Adipocyte (in vitro differentiated cells): ENCODE results near the gene P2RX6.
"Not testable (repeated sequence)": the region's sequence is repeated elsewhere in the genome, so short reads cannot be mapped to it uniquely, and the experiment has no call there.

Source experiments
- DNase-seq: peaks from one replicate; pipeline ENCODE4 v3.0.0-alpha.2; 2015; ENCODE audit warnings: low read depth
- H3K27me3 ChIP-seq: replicated peaks from 2 replicates; pipeline ENCODE4 v1.7.0; 2013; ENCODE audit warnings: mild to moderate bottlenecking, low read length, moderate library complexity; ENCODE audit not compliant: control insufficient read depth, insufficient read depth
- H3K36me3 ChIP-seq: 2 replicates; pipeline ENCODE4 v1.7.0; 2013; ENCODE audit warnings: low read length, mild to moderate bottlenecking, moderate library complexity; ENCODE audit not compliant: control insufficient read depth, insufficient read depth, severe bottlenecking
- H3K4me1 ChIP-seq: 2 replicates; pipeline ENCODE4 v1.7.0; 2013; ENCODE audit warnings: mild to moderate bottlenecking, low read length, moderate library complexity; ENCODE audit not compliant: control insufficient read depth, insufficient read depth
- H3K4me3 ChIP-seq: 2 replicates; pipeline ENCODE4 v1.7.0; 2013; ENCODE audit warnings: mild to moderate bottlenecking, low read length, moderate library complexity
- H3K9ac ChIP-seq: 2 replicates; pipeline ENCODE4 v1.7.0; 2013; ENCODE audit warnings: mild to moderate bottlenecking, low read length, moderate library complexity
- H3K9me3 ChIP-seq: 2 replicates; pipeline ENCODE4 v1.7.0; 2013; ENCODE audit warnings: mild to moderate bottlenecking, low read length, moderate library complexity; ENCODE audit not compliant: control insufficient read depth

Gene P2RX6

GRCh38 chr22:21014726-21015465 lies at the start of gene P2RX6:
Gene P2RX6, plus strand, starts transcription at chr22:21015165. Its CDS starts 10 bp downstream, at chr22:21015175.
- H3K9me3 ChIP-seq, result no peaks in the 10 kb centered on the region
- peak within 1 kb of the TSS; percentile 76 for H3K4me3 ChIP-seq
- H3K9ac ChIP-seq, result peak within 1 kb of the TSS; percentile 67
- no peaks in the 10 kb centered on the region for H3K36me3 ChIP-seq
- H3K27me3 ChIP-seq, result no peaks in the 10 kb centered on the region
- peak; percentile 53 for DNase-seq
- H3K4me1 ChIP-seq, result peaks cover 16% of the 10 kb centered on the region

GRCh38 chr22:20965888-20966855 lies 48.8 kb upstream of the P2RX6 start:
- DNase-seq, result no peak
- no peak overlapping the region for H3K9ac ChIP-seq
- no peaks in the 10 kb centered on the region for H3K4me1 ChIP-seq
- H3K9me3 ChIP-seq, result no peaks in the 10 kb centered on the region
- H3K36me3 ChIP-seq, result no peaks in the 10 kb centered on the region
- no peak overlapping the region for H3K4me3 ChIP-seq
- peaks cover 23% of the 10 kb centered on the region for H3K27me3 ChIP-seq

- no peaks in the 10 kb centered on the region for H3K4me1 ChIP-seq
- no peak within 1 kb of the TSS for H3K9ac ChIP-seq
- H3K4me3 ChIP-seq, result no peak within 1 kb of the TSS
- no peaks in the 10 kb centered on the region for H3K36me3 ChIP-seq
- DNase-seq, result no peak
- peaks cover 23% of the 10 kb centered on the region for H3K27me3 ChIP-seq
- no peaks in the 10 kb centered on the region for H3K9me3 ChIP-seq
Measured at GRCh38 chr22:20966883-20967696, 47.9 kb upstream of the P2RX6 start, which contains the start of gene AIFM3. Gene AIFM3, plus strand, starts transcription at chr22:20967255. Its CDS starts 690 bp downstream, at chr22:20967945.

GRCh38 chr22:20967697-20968211 lies 47.2 kb upstream of the P2RX6 start:
- Histone ChIP-seq H3K9me3 (no peaks in the 10 kb centered on the region), H3K9ac (no peak overlapping the region), H3K27me3 (peaks cover 23% of the 10 kb centered on the region), H3K4me3 (no peak overlapping the region), H3K4me1 (no peaks in the 10 kb centered on the region), H3K36me3 (no peaks in the 10 kb centered on the region)
- DNase-seq, result no peak

- H3K27me3 ChIP-seq, result peaks cover 17% of the 10 kb centered on the region
- no peak overlapping the region for H3K4me3 ChIP-seq
- H3K4me1 ChIP-seq, result no peaks in the 10 kb centered on the region
- no peaks in the 10 kb centered on the region for H3K9me3 ChIP-seq
- H3K9ac ChIP-seq, result no peak overlapping the region
- no peaks in the 10 kb centered on the region for H3K36me3 ChIP-seq
- no peak for DNase-seq
Measured at GRCh38 chr22:20968281-20968977, 46.5 kb upstream of the P2RX6 start.

- DNase-seq, result no peak
- Histone ChIP-seq H3K4me1 (no peaks in the 10 kb centered on the region), H3K36me3 (no peaks in the 10 kb centered on the region), H3K4me3 (no peak overlapping the region), H3K27me3 (peaks cover 17% of the 10 kb centered on the region), H3K9ac (no peak overlapping the region), H3K9me3 (no peaks in the 10 kb centered on the region)
Measured at GRCh38 chr22:20970939-20971657, 43.9 kb upstream of the P2RX6 start.

GRCh38 chr22:20972014-20972694 lies 42.8 kb upstream of the P2RX6 start:
- not testable (repeated sequence) for H3K9ac ChIP-seq, H3K4me3 ChIP-seq, H3K9me3 ChIP-seq, H3K36me3 ChIP-seq, H3K4me1 ChIP-seq
- DNase-seq, result peak; percentile 7
- peaks cover 18% of the 10 kb centered on the region for H3K27me3 ChIP-seq

- Histone ChIP-seq H3K9me3 (no peaks in the 10 kb centered on the region), H3K9ac (no peak overlapping the region), H3K36me3 (no peaks in the 10 kb centered on the region), H3K27me3 (peaks cover 18% of the 10 kb centered on the region), H3K4me3 (no peak overlapping the region), H3K4me1 (no peaks in the 10 kb centered on the region)
- DNase-seq, result no peak
Measured at GRCh38 chr22:20972933-20973577, 41.9 kb upstream of the P2RX6 start.

- Histone ChIP-seq H3K27me3 (peaks cover 18% of the 10 kb centered on the region), H3K4me3 (no peak overlapping the region), H3K4me1 (no peaks in the 10 kb centered on the region), H3K36me3 (no peaks in the 10 kb centered on the region), H3K9me3 (peaks cover 6% of the 10 kb centered on the region), H3K9ac (no peak overlapping the region)
- no peak for DNase-seq
Measured at GRCh38 chr22:20973634-20974286, 41.2 kb upstream of the P2RX6 start.
